Effector CD4-positive, alpha-beta T cell (primary cell): Measurements from ENCODE around the gene TANC1.
"Not testable (repeated sequence)": the region's sequence is repeated elsewhere in the genome, so short reads cannot be mapped to it uniquely, and the experiment has no call there.

Experiments used
- DNase-seq: peaks from one replicate; pipeline ENCODE4 v3.0.0-alpha.2; 2020

Gene TANC1

DNA sequence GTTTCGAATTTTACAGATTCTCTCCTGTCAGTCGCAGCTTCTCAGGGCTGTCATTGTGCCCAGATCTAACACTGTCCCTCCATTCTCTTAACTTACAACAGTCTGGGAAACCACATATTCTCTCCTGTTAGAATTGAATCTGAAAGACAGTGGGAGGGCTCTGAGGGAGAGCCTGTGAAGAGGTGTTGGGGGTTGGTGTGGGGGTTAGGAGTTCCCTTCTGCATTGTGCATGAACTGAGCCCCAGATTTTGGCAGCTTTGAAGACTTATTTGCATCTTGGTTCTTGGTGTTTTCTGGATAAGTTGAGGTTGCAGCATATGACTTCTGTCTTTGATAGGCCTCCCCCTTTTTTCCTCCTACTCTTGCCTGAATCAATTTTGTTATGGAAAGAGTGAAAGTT lies 64.1 kb downstream of the TANC1 start:
- no peak for DNase-seq

DNA sequence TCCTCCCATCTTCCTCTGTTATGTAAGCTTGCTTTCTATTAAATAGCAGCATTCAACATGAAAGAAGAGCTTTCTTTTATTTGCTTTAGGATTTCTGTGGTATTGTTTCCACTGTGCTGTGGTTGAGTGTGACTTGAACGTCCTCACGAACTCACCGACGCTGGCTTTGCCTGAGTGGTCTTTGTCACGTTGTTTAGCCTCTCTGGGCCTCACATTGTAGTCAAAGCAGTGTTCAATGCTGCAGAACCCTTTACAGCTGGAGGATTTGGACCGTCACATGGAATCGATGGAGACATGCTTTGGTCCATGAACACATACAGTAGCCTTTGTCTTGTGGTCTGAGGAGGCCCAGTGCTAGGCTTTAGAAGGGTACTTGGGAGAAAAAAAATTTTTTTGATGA lies 66.3 kb downstream of the TANC1 start:
- no peak for DNase-seq

GRCh38 chr2:159035790-159036411 lies 67.5 kb downstream of the TANC1 start:
- DNase-seq = no peak

GRCh38 chr2:159036461-159036860 lies 68.0 kb downstream of the TANC1 start:
- DNase-seq = not testable (repeated sequence)

DNA sequence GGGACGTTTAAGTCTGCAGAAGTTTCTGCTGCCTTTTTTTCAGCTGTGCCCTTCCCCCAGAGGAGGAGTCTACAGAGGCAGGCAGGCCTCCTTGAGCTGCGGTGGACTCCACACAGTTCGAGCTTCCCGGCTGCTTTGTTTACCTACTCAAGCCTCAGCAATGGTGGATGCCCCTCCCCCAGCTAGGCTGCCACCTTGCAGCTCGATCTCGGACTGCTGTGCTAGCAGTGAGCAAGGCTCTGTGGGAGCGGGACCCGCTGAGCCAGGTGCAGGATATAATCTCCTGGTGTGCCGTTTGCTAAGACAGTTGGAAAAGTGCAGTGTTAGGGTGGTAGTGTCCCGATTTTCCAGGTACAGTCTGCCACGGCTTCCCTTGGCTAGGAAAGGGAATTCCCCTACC lies 72.9 kb downstream of the TANC1 start:
- DNase-seq = not testable (repeated sequence)

GRCh38 chr2:159042115-159042850 lies 73.8 kb downstream of the TANC1 start:
- DNase-seq = no peak

- no peak for DNase-seq
These were observed 75.3 kb downstream of the TANC1 start for GRCh38 chr2:159043710-159044109.

GRCh38 chr2:159044804-159045286 lies 76.4 kb downstream of the TANC1 start:
- DNase-seq = no peak

GRCh38 chr2:159045545-159046454 lies 77.4 kb downstream of the TANC1 start:
- no peak for DNase-seq

DNA sequence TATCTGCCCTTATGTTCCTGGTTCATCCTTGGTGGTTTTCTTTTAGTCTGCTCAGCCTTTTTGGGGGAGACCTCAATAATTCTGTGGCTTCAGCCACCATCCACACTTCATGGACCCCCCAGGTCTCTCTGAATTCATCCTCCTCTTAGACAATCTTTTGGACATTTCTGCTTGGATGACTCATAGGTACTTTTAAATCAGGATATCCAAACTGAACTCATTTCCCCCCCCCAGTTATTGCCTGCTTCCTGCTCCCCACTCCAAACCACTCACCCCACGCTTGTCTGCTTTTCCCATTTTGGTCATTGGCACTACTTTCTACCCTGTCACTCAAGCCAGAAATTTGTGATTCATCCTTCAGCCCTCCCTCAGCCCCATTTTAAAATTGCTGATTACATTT lies 78.5 kb downstream of the TANC1 start:
- DNase-seq = no peak

DNA sequence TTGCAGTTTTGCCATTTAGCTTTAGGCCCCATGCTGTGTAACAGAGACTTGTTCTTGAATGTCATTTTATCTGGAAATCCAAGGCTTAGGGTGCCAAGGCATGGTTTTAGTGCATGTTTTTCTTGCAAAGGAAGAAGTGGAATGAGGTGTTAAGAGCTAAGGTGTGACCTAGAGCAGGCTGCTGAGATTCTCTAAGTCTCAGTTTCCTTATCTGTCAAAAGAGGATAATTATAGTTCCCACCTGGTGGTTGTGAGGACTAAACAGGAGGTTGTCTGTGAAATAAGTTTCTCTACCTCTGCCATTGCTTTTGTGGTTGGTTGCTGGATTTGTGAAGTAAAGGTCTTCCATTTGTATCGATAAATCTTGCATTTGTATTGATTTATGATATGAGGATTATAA lies 82.0 kb downstream of the TANC1 start:
- DNase-seq = no peak

GRCh38 chr2:159051133-159051532 lies 82.7 kb downstream of the TANC1 start:
- no peak for DNase-seq

GRCh38 chr2:159051661-159052060 lies 83.2 kb downstream of the TANC1 start:
- DNase-seq = no peak

DNA sequence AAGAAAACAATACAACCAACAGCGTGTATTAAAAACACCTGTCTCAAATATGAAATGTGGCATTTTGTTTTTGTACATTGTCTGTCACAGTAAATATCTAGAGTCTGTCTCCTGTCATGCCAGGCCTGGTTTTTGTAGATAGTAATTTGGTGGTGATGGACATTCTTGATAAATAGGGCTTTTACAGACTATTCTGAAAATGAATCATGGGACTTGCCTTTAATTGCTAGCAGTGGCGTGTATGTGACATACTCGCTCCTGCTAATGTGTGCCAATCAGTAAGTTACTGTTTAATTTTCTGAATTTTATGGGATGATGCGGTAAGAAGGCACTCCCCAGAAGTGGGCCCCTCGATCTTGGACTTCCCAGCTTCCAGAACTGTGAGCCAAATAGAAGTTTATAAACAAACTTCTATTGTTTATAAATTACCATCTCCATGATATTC lies 83.7 kb downstream of the TANC1 start:
- no peak for DNase-seq

GRCh38 chr2:159053161-159054031 lies 85.0 kb downstream of the TANC1 start:
- DNase-seq = no peak

DNA sequence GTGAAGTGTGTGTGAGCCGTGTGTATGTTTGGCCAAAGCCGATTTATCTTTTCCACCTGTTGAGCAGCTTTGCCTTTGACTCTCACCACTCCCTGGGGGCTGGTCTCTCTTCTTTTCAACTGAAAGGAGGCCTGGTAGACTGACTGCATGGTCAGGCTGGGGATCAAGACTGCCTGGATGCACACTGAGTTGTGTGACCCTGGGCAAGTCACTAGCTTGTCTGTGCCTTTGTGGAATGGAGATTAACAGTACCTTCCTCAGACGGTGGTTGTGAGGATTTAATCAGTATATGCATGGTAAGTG lies 85.5 kb downstream of the TANC1 start:
- no peak for DNase-seq

DNA sequence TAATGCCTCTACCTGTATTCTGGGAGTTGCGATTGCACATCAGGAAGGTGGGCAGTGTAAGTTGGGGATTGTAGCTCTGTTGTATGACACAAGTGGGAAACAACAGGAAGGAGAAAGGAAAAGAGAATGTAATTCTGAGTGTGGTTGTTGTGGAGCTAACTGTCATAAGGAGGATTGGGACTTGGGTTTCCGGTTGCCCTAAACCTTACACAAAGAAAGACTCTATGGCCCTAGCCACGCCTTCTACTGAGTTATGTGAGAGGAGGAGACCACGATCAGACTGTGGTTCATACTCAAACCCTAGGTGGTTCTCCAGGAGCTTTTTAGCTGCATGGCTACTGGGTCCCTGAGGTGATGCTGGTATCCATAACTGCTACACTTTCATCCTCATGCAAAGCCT lies 86.5 kb downstream of the TANC1 start:
- no peak for DNase-seq

DNA sequence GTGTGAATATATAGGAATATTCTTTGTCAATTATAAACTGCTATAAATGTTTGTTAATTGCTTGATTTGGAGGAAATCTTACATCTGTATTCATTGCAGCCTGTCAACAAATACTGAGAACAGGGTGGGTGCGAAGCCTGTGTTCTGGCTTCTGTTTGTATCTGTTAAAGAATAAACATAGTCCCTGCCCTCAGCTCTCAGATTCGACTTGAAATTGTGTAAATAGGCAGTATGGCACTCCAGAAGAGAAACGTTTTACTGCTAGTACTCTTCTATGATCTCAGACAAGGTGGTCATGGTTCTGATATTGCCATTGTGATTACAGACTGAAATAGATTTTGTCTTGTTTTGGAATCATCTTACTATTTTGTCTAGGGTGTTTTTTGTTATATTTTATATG lies 92.1 kb downstream of the TANC1 start:
- no peak for DNase-seq

GRCh38 chr2:159063677-159064076 lies 95.2 kb downstream of the TANC1 start:
- DNase-seq = no peak

- no peak for DNase-seq
These were observed 96.2 kb downstream of the TANC1 start for GRCh38 chr2:159064446-159065301.

- no peak for DNase-seq
These were observed 96.9 kb downstream of the TANC1 start for GRCh38 chr2:159065313-159065712.

- no peak for DNase-seq
These were observed 97.5 kb downstream of the TANC1 start for GRCh38 chr2:159065891-159066290.
